M059J (cell line): Measurements from ENCODE around the gene CUX1. TPM values are rescaled to one million over a fixed set of nuclear protein-coding genes. Genes with fewer than 3 reads are reported as not detected.
"Not testable (repeated sequence)": the region's sequence is repeated elsewhere in the genome, so short reads cannot be mapped to it uniquely, and the experiment has no call there.

Experiments used
- DNase-seq: peaks from one replicate; pipeline ENCODE4 v3.0.0-alpha.2; 2012; ENCODE audit warnings: low read depth
- total RNA-seq: library from RNA; depleted of rRNA; stranded (reverse); fragments of >200 nt; shearing (Covaris generic); gene quantifications from 2 replicates; pipeline ENCODE4 v1.2.3, GENCODE V29; 2014

CUX1 gene
- total RNA-seq, 1 experiment from 2014 or later: 51.9 TPM

DNA sequence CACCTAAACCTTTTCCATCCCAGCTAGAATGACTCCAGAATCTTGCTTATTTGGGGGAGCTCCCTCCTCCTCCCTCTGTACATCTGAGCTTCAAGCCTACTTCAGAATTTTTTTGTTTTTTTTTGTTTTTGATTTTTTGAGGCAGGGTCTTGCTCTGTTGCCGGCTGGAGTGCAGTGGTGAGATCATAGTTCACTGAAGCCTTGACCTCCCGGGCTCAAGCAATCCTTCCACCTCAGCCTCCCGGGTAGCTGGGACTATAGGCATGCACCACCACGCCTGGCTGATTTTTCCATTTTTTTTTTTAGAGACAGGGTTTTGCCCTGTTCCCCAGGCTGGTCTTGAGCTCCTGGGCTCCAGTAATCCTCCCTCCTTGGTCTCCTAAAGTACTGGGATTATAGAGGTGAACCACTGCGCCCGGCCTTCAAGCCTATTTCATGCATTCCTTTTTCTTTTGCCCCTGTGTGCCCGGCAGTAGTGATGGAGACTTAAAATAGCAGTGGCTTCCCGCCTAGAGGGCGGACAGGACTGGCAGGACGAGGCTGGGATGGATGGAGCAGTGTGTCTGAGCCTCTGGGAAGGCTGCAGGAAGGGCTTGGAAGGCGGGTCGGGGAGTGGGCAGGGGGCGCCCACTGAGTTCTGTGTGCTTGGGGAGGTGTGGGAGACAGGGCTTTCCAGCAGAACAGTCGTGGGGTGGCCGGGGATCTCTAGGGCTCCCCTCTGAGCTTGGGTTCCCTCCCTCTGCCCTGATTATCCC, 8.8 kb downstream of the CUX1 start:
- DNase-seq: no peak

DNA sequence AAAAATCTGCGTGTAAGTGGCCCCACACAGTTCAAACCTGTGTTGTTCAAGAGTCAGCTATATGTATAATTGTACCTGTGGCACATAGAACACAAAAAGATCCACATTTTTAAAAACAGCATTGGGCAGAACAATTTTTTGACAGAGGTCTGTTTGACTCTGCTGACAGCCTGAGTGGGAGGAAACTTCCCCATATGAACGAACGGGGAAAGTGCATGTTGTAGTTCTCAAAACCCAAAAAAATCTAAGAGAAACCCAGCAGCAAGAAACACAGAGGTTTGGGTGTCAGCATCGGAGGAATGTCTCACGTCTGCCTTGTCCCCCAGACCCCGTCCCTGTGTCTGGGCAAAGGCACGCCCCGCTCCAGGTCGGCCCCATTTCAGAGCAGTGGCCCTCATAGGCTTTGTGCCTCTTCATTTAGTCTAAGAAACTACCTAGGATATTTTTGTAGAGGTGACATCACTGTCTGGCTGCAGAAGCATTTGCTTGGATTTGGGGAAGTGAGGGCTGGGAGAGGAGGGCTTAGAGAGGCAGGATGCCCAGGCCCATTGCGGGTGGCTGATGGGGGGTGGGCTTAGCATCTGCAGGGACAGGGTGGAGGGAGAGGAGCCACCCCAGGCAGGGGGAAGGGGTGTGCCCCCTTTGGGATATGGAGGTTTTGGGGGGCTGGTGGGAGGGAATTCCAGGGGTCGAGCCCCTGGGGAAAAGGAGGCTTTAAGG, 11.0 kb downstream of the CUX1 start:
- no peak for DNase-seq

DNA sequence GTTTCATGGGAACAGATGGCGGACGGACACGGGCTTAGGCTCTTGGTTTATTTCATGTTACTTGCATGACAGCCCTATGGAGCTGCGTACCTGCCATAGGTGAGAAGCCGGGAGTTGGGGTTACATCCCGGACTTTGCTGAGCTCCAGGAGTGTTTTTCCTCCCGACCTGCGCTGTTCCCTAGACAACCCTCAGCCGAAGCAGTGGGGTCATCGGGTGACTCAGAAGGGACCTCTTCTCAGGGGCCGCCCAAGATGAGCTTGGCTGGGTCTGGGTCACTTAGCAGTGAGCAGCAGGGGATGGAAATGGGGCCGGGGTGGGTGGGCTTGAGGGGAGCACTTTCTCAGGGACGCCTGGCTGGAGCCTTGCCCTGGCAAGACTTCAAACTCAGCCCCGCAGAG, 11.9 kb downstream of the CUX1 start:
- DNase-seq: no peak

DNA sequence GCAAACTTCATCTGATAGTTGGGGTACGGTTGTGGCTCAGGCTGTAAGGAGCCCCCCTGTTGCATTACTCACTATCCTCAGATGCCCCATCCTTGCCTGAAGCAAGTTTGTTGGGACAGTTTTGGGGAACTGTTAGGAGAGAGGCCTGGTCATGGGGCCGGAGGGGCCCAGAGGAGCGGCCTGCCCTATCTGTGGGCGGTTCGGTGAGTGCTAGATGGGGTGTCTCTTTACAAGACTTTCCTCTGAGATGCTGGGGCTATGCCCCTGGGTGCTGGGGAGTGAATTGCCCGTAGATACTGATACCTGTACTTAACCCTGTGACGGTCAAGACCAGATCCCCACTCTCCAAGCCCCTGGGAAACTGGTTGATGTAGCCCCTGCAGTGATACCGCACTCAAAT, 12.4 kb downstream of the CUX1 start:
- DNase-seq: no peak

DNA sequence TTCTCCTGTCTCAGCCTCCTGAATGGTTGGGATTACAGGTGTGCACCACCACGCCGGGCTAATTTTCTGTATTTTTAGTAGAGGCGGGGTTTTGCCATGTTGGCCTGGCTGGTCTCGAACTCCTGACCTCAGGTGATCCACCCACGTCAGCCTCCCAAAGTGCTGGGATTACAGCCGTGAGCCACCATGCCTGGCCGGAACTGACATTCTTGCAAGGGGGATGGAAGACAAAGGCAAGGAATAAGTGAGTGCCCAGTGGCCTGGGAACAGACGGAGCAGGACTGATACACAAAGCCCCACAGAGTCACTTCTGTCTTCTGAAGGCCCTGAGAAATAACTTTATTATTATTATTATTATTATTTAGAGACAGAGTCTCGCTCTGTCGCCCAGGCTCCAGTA, 14.0 kb downstream of the CUX1 start:
- not testable (repeated sequence) for DNase-seq

DNA sequence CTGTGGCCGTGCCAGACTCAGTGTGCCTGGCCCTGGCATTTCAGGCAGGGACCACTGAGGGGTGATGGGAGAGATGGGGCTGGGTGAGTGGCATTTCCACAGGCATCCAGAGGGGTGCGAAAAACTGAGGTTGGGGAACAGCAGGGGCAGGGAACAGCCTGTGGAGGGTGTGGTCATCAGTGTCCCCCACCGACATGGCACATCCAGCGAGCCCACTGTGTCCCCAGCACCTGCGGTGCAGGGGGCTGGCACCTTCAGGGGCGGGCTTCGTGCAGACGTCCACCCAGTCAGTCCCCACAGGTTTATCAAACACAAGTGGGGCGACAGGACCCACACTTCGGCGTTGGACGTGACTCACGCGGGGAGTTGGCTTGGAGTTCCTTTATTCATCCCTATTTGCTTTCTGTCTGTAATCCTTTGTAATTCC, 14.8 kb downstream of the CUX1 start:
- DNase-seq: no peak

DNA sequence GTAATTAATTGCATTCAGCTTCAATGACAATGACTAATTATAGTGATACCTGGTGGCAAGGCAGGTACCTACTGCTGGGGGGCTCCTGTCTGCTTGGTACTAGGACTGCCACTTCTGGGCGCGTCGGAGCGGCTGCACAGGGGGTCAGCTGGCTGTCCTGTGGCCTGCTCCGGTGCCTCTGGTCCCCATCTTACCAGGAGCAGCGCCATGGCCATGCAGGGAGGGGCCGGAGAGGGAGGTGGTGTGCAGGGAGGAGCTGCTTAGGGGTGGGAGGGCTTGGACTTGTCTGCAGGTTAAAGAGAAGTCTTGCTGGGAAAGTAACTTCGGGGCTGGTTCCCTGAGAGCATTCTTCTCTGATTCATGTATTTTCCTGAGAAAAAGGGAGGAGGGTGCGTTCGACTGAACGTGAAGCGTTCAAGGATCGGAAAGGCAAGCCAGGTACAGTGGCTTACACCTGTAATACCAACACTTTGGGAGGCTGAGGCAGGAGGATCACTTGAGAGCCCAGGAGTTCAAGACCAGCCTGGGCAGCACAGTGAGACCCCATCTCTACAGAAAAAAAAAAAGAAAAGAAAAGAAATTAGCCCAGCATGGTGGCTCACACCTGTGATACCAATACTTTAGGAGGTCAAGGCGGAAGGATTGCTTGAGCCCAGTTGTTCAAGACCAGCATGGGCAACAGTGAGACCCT, 15.4 kb downstream of the CUX1 start:
- no peak for DNase-seq

DNA sequence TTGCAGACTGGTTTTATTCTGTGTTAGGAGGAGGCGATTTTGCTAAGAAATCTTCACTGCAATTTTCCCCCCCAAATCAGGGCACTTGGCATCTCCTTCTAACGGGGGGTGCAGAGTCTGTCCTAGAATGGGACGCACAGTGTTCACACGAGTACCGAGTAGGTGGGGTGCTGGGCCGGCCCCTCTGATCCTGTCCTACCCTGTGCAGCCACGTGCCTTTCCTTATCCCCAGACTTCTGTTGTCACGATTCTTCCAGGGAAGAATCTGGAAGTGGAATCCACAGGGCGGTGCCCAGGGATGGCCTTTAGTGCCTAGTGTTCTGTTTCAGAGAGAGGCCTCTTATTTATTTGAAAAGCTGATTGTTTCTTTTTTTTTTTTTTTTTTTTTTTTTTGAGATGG, 16.4 kb downstream of the CUX1 start:
- no peak for DNase-seq

DNA sequence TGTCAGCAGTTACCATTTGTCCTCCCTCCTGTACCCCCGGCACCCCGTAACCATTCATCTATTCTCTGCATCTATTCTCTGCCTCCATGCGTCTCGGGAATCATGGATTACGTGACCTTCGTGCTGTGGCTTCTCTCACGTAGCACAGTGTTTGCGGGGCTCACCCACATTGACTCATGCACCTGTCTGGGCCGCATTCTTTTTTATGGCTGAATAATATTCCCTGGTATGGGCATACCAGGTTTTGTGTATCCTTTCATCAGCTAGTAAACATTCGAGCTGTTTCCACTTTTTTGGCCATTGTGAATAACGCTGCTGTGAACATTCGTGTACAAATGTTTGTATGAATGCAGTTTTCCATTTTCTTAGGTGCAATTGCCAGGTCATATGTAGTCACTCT, 17.7 kb downstream of the CUX1 start:
- no peak for DNase-seq

DNA sequence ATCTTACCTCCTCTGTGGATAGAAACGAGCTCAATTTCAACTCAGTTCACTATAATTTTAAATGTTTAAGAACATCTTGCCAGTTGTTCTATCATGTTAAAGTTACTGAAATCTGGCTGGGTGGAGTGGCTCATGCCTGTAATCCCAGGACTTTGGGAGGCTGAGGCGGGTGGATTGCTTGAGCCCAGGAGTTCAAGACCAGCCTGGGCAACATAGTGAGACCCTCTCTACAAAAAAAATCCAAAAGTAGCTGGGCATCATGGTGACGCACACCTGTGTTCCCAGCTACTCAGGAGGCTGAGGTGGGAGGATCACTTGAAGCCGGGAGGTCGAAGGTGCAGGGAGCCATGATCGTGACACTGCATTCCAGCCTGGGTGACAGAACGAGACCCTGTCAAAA, 20.0 kb downstream of the CUX1 start:
- DNase-seq: not testable (repeated sequence)

DNA sequence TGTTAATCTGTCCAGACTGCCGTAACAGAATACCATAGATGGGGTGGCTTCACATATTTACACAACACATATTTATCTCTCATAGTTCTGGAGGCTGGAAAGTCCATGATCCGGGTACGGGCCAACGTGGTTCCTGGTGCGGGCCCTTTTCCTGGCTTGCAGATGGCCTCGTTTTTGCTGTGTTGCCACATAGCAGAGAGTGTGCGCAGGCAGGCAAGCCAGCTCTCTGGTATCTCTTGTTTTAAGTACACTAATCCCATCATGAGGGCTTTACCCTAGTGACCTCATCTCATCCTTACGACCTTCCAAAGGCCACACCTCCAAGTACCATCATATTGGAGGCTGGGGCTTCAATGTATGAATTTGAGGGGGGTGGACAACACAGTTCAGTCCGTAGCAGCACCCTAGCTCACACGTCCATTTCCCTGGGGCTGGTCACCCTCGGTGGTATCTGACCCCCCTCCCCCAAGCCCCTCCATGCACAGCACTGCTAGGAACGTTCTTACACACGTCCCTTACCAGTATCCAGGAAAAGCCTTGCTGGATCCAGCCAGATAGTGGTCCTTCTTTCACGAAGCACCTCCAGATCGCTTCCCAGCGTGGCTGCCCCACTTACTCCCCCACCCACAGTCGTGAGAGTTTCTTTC, 21.5 kb downstream of the CUX1 start:
- no peak for DNase-seq

DNA sequence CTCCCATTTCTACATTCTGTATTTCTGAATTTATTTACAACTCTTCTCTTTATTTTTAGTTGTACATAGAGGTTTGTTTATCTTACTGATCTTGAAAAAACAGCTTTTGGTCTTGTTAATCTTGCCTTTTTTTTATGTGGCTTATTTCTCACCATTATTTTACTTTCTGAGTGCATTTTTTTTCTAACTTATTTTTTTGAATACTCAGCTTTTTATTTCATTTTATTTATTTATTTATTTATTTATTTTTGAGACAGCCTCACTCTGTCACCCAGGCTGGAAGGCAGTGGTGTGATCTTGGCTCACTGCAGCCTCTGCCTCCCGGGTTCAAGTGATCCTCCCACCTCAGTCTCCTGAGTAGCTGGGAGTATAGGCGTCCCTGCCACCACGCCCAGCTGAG, 23.9 kb downstream of the CUX1 start:
- DNase-seq: no peak

DNA sequence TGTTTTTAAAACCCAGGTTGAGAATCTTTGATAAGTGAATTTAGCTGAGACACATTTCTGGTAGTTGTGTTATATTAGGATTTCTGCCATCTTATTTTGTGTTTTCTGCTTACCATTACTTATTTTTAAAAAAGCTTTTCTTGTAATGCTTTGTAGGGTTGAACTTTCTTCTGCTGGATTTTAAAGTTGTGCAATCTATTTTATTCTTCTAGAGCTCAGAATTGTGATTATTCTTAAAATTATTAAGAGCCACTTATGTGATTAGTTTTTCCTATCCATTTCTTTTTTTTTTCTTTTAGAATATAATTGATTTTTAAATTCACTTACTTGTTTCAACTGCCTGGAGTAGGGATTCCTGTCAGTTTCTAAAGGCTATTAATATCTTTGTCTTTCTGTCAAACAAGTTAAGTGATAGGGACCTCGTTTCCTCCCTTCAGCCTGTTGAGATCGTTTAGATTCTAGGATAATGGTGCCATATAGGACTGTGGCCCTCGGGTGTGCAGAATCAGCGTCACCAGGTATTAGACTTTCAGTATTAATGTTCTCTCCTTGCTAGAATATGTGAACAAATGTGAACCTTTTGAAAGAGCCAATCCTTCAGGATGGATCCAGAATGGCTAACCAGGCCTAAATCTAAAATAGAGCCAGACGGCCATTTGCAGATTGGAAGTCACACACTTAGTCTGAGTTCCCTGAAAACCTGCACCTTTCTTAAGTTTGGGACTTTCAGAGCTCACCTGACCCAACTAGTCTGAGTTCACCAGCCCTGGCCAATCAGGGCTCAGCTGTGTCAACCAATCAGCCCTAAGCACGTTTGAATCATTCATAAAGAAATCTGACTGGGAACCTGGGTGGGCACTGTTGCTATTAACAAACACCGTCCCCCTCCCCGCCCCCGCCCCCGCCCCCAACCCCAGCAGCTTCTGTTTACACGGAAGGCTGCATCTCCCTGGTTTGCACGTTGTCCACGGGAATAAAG, 26.2 kb downstream of the CUX1 start:
- no peak for DNase-seq

DNA sequence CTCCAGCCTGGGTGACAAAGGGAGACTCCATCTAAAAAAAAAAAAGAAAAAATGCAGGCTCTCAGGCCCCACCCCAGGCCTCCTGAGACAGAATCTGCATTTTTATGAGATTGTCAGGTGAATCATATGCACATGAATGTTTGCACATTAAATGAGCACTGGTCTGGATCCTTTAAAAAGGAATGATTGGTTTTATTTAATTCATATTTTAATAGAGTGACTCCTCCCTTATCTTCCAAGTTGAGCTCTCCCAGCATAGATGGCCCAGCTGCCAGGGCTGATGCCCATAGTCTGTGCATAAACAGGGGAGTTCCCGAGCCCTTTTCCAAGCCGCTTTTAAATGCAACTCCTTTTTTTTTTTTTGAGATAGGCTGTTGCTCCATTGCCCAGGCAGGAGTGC, 28.5 kb downstream of the CUX1 start:
- no peak for DNase-seq

DNA sequence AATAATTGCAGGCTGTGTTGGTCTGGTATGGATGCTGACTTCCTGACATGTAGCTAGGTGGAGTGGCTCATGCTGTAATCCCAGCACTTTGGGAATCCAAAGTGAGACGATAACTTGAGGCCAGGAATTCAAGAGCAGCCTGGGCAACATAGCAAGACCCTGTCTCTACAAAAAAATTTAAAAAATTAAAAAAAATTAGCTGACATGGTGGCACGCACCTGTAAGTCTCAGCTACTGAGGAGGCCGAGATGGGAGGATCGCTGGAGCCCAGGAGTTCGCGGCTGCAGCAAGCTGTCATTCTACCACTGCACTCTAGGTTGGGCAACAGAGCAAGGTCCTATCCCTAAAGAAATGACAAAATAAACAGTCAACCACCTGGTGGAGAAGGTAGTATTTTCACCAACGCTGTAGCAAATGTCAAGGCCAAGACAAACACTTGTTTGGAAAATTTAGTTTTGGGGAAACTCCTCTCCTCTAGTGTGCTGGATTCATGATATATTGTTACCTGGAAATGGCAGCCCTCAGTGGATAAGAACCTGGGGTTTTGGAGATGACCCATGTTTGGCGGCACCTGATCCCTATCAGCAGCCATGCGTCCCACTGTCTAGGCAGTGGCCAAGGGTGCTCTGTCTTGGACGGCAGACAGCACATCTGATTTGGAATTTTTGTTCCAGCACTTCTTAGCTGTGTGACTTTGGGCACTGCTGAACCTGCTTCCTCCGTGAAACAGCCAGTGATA, 29.5 kb downstream of the CUX1 start:
- DNase-seq: no peak

DNA sequence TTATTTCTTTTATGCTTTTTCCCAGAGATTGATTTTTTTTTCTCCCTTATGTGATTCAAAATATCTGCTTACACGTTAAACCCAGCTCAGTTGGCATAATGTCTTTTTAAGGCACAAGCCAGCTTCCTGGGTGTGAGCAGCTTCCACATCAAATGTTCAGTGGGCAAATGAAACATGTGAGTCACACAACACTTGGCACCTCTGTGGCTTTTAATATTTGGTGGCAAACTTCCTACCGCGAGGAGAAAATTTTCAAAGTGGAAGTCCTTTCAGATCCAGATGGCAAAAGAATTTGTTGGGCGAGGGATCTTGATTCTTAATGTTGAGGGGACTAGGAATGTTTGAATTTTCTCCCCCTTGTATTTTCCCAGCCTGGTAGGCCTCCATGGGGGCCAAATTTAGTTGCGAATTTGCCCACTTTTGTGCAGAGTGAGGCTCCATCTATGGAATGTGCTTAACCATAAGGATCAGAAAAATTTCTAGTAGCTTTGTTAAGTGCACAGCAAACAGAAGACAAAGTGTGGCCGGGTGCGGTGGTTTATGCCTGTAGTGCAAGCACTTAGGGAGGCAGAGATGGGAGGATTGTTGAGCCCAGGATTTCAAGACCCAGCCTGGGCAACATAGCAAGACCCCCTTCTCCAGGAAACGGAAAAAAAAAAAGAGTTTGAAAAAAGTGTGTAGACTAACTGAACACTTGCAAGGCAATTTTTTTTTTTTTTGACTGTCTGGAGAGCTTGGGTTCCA, 31.0 kb downstream of the CUX1 start:
- DNase-seq: peak; percentile 69

DNA sequence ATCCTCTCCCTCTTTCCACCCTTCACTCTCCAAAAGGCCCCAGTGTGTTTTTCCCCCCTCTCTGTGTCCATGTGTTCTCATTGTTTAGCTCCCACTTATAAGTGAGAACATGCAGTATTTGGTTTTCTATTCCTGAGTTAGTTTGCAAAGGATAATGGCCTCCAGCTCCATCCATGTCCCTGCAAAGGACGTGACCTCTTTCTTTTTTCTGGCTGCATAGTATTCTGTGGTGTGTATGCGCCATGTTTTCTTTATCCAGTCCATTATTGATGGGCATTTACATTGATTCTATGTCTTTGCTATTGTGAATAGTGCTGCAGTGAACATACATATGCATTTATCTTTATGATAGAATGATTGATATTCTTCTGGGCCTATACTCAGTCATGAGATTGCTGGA, 31.9 kb downstream of the CUX1 start:
- not testable (repeated sequence) for DNase-seq

DNA sequence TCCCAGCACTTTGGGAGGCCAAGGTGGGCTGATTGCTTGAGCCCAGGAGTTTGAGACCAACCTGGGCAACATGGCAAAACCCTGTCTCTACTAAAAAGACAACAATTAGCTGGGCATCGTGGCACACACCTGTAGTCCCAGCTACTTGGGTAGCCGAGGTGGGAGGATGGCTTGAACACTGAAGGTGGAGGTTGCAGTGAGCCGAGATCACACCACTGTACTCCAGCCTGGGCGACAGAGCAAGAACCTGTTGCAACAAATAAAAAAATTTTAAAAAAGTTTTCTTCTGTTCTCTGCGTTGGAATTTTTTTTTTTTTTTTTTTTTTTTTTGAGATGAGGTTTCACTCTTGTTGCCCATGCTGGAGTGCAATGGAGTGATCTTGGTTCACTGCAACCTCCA, 34.9 kb downstream of the CUX1 start:
- not testable (repeated sequence) for DNase-seq

DNA sequence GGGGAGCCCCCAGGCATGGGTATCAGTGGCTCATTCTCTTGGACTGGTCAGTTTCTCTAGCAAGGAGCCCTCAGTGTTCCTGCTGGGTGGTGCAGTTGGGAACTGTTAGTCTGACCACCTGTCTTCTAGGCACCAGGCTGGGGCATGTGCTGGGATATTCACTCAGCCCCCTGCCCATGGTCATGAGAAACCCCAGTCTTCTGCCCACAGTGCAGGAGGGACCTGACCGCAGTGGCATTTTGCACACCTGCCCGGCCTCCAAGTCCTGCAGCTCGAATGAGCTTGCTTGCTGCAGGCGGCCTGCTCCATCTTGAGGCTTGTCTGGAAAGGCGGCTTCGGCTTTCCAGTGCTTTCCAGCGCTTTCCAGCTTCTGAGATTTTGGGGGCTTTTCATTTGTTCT, 36.3 kb downstream of the CUX1 start:
- no peak for DNase-seq
